Activated CD4-positive, alpha-beta memory T cell treated with anti-CD3 and anti-CD28 coated beads, Interleukin-2, amount 10 ng/mL, durations not matched to agents 7 days and 5 days (primary cell): ENCODE results near the gene PPP1R9A. TPM values are rescaled to one million over a fixed set of nuclear protein-coding genes. Genes with fewer than 3 reads are reported as not detected.

Source experiments
- CTCF ChIA-PET: fragments of 350-600 bp; sonication (Branson Sonifier 250); formaldehyde crosslinking; loops from one replicate; lab custom pipeline; 2021; ENCODE audit warnings: antibody characterized with exemption, inconsistent platforms; lab: Charles Lee
- POLR2A ChIA-PET: fragments of 350-600 bp; sonication (Branson Sonifier 250); formaldehyde crosslinking; loops from one replicate; lab custom pipeline; 2021; ENCODE audit warnings: antibody characterized with exemption; lab: Charles Lee
- DNase-seq: peaks from one replicate; pipeline ENCODE4 v3.0.0-alpha.2; 2020
- H3K27ac Mint-ChIP-seq: one replicate; pipeline ENCODE4 v1.8.0; 2021; ENCODE audit warnings: mild to moderate bottlenecking, mixed read lengths
- H3K27me3 Mint-ChIP-seq: one replicate; pipeline ENCODE4 v1.8.0; 2021; ENCODE audit warnings: mixed read lengths
- H3K36me3 Mint-ChIP-seq: one replicate; pipeline ENCODE4 v1.8.0; 2021; ENCODE audit warnings: low read depth, mixed read lengths
- H3K4me1 Mint-ChIP-seq: one replicate; pipeline ENCODE4 v1.8.0; 2021; ENCODE audit warnings: mixed read lengths
- H3K4me3 Mint-ChIP-seq: one replicate; pipeline ENCODE4 v1.8.0; 2021; ENCODE audit warnings: mild to moderate bottlenecking, mixed read lengths
- H3K9me3 Mint-ChIP-seq: one replicate; pipeline ENCODE4 v1.8.0; 2021; ENCODE audit warnings: mixed read lengths
- total RNA-seq, 2 experiments: library from RNA; stranded (reverse); gene quantifications; one replicate each; pipeline ENCODE4 v1.2.3, GENCODE V29; 2021

PPP1R9A gene
- total RNA-seq, 2 experiments from 2014 or later = not detected

- Mint-ChIP-seq H3K4me1 (no peaks in the 10 kb centered on the region), H3K4me3 (no peak overlapping the region), H3K9me3 (no peaks in the 10 kb centered on the region), H3K27ac (no peak overlapping the region), H3K27me3 (no peaks in the 10 kb centered on the region), H3K36me3 (no peaks in the 10 kb centered on the region)
- POLR2A ChIA-PET = no interaction called here
- CTCF ChIA-PET = interaction anchor here (0.7 kb wide), 1 partner anchor 785 kb away, joined by 3 read pairs; no protein-coding TSS in a partner anchor
- DNase-seq = no peak
Measured at GRCh38 chr7:95110707-95111106, 203.3 kb downstream of the PPP1R9A start.

- CTCF ChIA-PET = no interaction called here
- POLR2A ChIA-PET = no interaction called here
- Mint-ChIP-seq H3K27me3 (no peaks in the 10 kb centered on the region), H3K36me3 (no peaks in the 10 kb centered on the region), H3K4me1 (no peaks in the 10 kb centered on the region), H3K27ac (no peak overlapping the region), H3K4me3 (no peak overlapping the region), H3K9me3 (no peaks in the 10 kb centered on the region)
- DNase-seq = no peak
Measured at GRCh38 chr7:95113590-95113989, 206.2 kb downstream of the PPP1R9A start.

GRCh38 chr7:95126053-95126709 lies 218.8 kb downstream of the PPP1R9A start:
- Mint-ChIP-seq H3K9me3 (no peaks in the 10 kb centered on the region), H3K27me3 (no peaks in the 10 kb centered on the region), H3K27ac (no peak overlapping the region), H3K36me3 (no peaks in the 10 kb centered on the region), H3K4me3 (no peak overlapping the region), H3K4me1 (no peaks in the 10 kb centered on the region)
- ChIA-PET POLR2A (no interaction called here), CTCF (no interaction called here)
- DNase-seq = no peak

GRCh38 chr7:95132500-95132899 lies 225.1 kb downstream of the PPP1R9A start:
- Mint-ChIP-seq H3K36me3 (no peaks in the 10 kb centered on the region), H3K4me1 (no peaks in the 10 kb centered on the region), H3K9me3 (no peaks in the 10 kb centered on the region), H3K4me3 (no peak overlapping the region), H3K27me3 (no peaks in the 10 kb centered on the region), H3K27ac (no peak overlapping the region)
- CTCF ChIA-PET = no interaction called here
- POLR2A ChIA-PET = no interaction called here
- DNase-seq = no peak

GRCh38 chr7:95139922-95140321 lies 232.5 kb downstream of the PPP1R9A start:
- POLR2A ChIA-PET = no interaction called here
- CTCF ChIA-PET = no interaction called here

GRCh38 chr7:95141755-95142154 lies 234.4 kb downstream of the PPP1R9A start:
- POLR2A ChIA-PET = no interaction called here
- Mint-ChIP-seq H3K36me3 (no peaks in the 10 kb centered on the region), H3K4me1 (no peaks in the 10 kb centered on the region), H3K4me3 (no peak overlapping the region), H3K27me3 (no peaks in the 10 kb centered on the region), H3K9me3 (no peaks in the 10 kb centered on the region), H3K27ac (no peak overlapping the region)
- CTCF ChIA-PET = no interaction called here
- DNase-seq = no peak

More at GRCh38 chr7:95139922-95140321, 232.5 kb downstream of the PPP1R9A start:
- no peak overlapping the region for H3K4me3 Mint-ChIP-seq
- no peak for DNase-seq
- no peaks in the 10 kb centered on the region for H3K9me3 Mint-ChIP-seq
- H3K36me3 Mint-ChIP-seq = no peaks in the 10 kb centered on the region
- H3K27ac Mint-ChIP-seq = no peak overlapping the region
- H3K4me1 Mint-ChIP-seq = no peaks in the 10 kb centered on the region
- no peaks in the 10 kb centered on the region for H3K27me3 Mint-ChIP-seq

GRCh38 chr7:95144256-95144655 lies 236.9 kb downstream of the PPP1R9A start:
- no peaks in the 10 kb centered on the region for H3K4me1 Mint-ChIP-seq
- DNase-seq = no peak
- no peak overlapping the region for H3K4me3 Mint-ChIP-seq
- no peaks in the 10 kb centered on the region for H3K36me3 Mint-ChIP-seq
- no peaks in the 10 kb centered on the region for H3K9me3 Mint-ChIP-seq
- CTCF ChIA-PET = no interaction called here
- POLR2A ChIA-PET = no interaction called here
- H3K27me3 Mint-ChIP-seq = no peaks in the 10 kb centered on the region
- H3K27ac Mint-ChIP-seq = no peak overlapping the region

GRCh38 chr7:95155965-95156364 lies 248.6 kb downstream of the PPP1R9A start:
- no peak overlapping the region for H3K4me3 Mint-ChIP-seq
- no peak for DNase-seq
- H3K9me3 Mint-ChIP-seq = no peaks in the 10 kb centered on the region
- POLR2A ChIA-PET = no interaction called here
- H3K27me3 Mint-ChIP-seq = no peaks in the 10 kb centered on the region
- CTCF ChIA-PET = no interaction called here
- no peaks in the 10 kb centered on the region for H3K4me1 Mint-ChIP-seq
- no peaks in the 10 kb centered on the region for H3K36me3 Mint-ChIP-seq
- H3K27ac Mint-ChIP-seq = no peak overlapping the region

GRCh38 chr7:95157381-95157780 lies 250.0 kb downstream of the PPP1R9A start:
- CTCF ChIA-PET = no interaction called here
- POLR2A ChIA-PET = no interaction called here
- no peak for DNase-seq

GRCh38 chr7:95169678-95170077 lies 262.3 kb downstream of the PPP1R9A start:
- Mint-ChIP-seq H3K27me3 (no peaks in the 10 kb centered on the region), H3K4me1 (no peaks in the 10 kb centered on the region), H3K4me3 (no peak overlapping the region), H3K36me3 (no peaks in the 10 kb centered on the region), H3K27ac (no peak overlapping the region), H3K9me3 (no peaks in the 10 kb centered on the region)
- ChIA-PET CTCF (no interaction called here), POLR2A (no interaction called here)
- DNase-seq = no peak

More at GRCh38 chr7:95157381-95157780, 250.0 kb downstream of the PPP1R9A start:
- Mint-ChIP-seq H3K4me3 (no peak overlapping the region), H3K36me3 (no peaks in the 10 kb centered on the region), H3K9me3 (no peaks in the 10 kb centered on the region), H3K27me3 (no peaks in the 10 kb centered on the region), H3K27ac (no peak overlapping the region), H3K4me1 (no peaks in the 10 kb centered on the region)

- no peak overlapping the region for H3K4me3 Mint-ChIP-seq
- DNase-seq = no peak
- no peaks in the 10 kb centered on the region for H3K36me3 Mint-ChIP-seq
- POLR2A ChIA-PET = no interaction called here
- H3K27me3 Mint-ChIP-seq = no peaks in the 10 kb centered on the region
- no peaks in the 10 kb centered on the region for H3K4me1 Mint-ChIP-seq
- no peak overlapping the region for H3K27ac Mint-ChIP-seq
- no peaks in the 10 kb centered on the region for H3K9me3 Mint-ChIP-seq
- CTCF ChIA-PET = no interaction called here
Measured at GRCh38 chr7:95172420-95172819, 265.0 kb downstream of the PPP1R9A start.

GRCh38 chr7:95190515-95190914 lies 283.1 kb downstream of the PPP1R9A start:
- H3K4me3 Mint-ChIP-seq = no peak overlapping the region
- no peaks in the 10 kb centered on the region for H3K36me3 Mint-ChIP-seq
- no peaks in the 10 kb centered on the region for H3K4me1 Mint-ChIP-seq
- no peaks in the 10 kb centered on the region for H3K27me3 Mint-ChIP-seq
- H3K9me3 Mint-ChIP-seq = no peaks in the 10 kb centered on the region
- no peak overlapping the region for H3K27ac Mint-ChIP-seq
- ChIA-PET POLR2A (no interaction called here), CTCF (interaction anchor here (2.2 kb wide), 1 partner anchor 286 kb away, joined by 6 read pairs; no protein-coding TSS in a partner anchor)
- DNase-seq = no peak

- Mint-ChIP-seq H3K36me3 (no peaks in the 10 kb centered on the region), H3K27me3 (no peaks in the 10 kb centered on the region), H3K27ac (no peak overlapping the region), H3K4me1 (no peaks in the 10 kb centered on the region), H3K9me3 (no peaks in the 10 kb centered on the region), H3K4me3 (no peak overlapping the region)
- CTCF ChIA-PET = interaction anchor here (2.2 kb wide), 1 partner anchor 284 kb away, joined by 6 read pairs; no protein-coding TSS in a partner anchor
- POLR2A ChIA-PET = no interaction called here
- DNase-seq = no peak
Measured at GRCh38 chr7:95191795-95192194, 284.4 kb downstream of the PPP1R9A start.

- ChIA-PET POLR2A (no interaction called here), CTCF (interaction anchor here (0.8 kb wide), 1 partner anchor 278 kb away, joined by 3 read pairs; no protein-coding TSS in a partner anchor)
- DNase-seq = no peak
Measured at GRCh38 chr7:95198863-95199262, 291.5 kb downstream of the PPP1R9A start.

More at GRCh38 chr7:95198863-95199262, 291.5 kb downstream of the PPP1R9A start:
- Mint-ChIP-seq H3K27me3 (no peaks in the 10 kb centered on the region), H3K36me3 (no peaks in the 10 kb centered on the region), H3K4me1 (no peaks in the 10 kb centered on the region), H3K9me3 (no peaks in the 10 kb centered on the region), H3K4me3 (no peak overlapping the region), H3K27ac (no peak overlapping the region)
